ENCODE results near the gene PLCXD1. TPM values are rescaled to one million over a fixed set of nuclear protein-coding genes. Genes with fewer than 3 reads are reported as not detected.

Gene PLCXD1
- total RNA-seq, 1 experiment from 2014 or later = 60.9 TPM

GRCh38 chrX:338836-339400 is 57.7 kb downstream of the PLCXD1 start:
- no TSS peak for BruUV-seq (replicated peaks)
- no peak for DNase-seq (ENCODE audit: low spot score)
- TF ChIP-seq EZH2 (IDR thresholded peaks at IDR 0.05; ENCODE audit: borderline replicate concordance, low read depth, low read length, poor library complexity, severe bottlenecking) = no peak
- TF ChIP-seq, protein P1, sequence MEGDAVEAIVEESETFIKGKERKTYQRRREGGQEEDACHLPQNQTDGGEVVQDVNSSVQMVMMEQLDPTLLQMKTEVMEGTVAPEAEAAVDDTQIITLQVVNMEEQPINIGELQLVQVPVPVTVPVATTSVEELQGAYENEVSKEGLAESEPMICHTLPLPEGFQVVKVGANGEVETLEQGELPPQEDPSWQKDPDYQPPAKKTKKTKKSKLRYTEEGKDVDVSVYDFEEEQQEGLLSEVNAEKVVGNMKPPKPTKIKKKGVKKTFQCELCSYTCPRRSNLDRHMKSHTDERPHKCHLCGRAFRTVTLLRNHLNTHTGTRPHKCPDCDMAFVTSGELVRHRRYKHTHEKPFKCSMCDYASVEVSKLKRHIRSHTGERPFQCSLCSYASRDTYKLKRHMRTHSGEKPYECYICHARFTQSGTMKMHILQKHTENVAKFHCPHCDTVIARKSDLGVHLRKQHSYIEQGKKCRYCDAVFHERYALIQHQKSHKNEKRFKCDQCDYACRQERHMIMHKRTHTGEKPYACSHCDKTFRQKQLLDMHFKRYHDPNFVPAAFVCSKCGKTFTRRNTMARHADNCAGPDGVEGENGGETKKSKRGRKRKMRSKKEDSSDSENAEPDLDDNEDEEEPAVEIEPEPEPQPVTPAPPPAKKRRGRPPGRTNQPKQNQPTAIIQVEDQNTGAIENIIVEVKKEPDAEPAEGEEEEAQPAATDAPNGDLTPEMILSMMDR (conservative IDR thresholded peaks at IDR 0.05; ENCODE audit: low read depth, low read length) = no peak

GRCh38 chrX:340121-340520 is 58.9 kb downstream of the PLCXD1 start:
- H3K27ac ChIP-seq (ENCODE audit: low read depth, low read length, poor library complexity, severe bottlenecking) = no peak overlapping the region
- H3K36me3 ChIP-seq (ENCODE audit: insufficient read depth, low read length, poor library complexity, severe bottlenecking) = no peaks in the 10 kb centered on the region
- no peak for DNase-seq (ENCODE audit: low spot score)
- intact Hi-C loops (cut with micrococcal nuclease; ENCODE audit: unreplicated experiment) = no loop called here
- TF ChIP-seq, protein P1 (conservative IDR thresholded peaks at IDR 0.05; ENCODE audit: low read depth, low read length) = no peak
- TF ChIP-seq EZH2 (IDR thresholded peaks at IDR 0.05; ENCODE audit: borderline replicate concordance, low read depth, low read length, poor library complexity, severe bottlenecking) = no peak
- POLR2A ChIA-PET (ENCODE audit: low non-redundant PET) = no interaction called here
- H3K4me1 ChIP-seq (ENCODE audit: insufficient read depth, low read length, poor library complexity, severe bottlenecking) = no peaks in the 10 kb centered on the region
- no peak overlapping the region for H3K4me3 ChIP-seq (ENCODE audit: low read depth, low read length, poor library complexity, severe bottlenecking)
- H3K27me3 ChIP-seq (replicated peaks; ENCODE audit: insufficient read depth, low read depth, low read length, poor library complexity) = no peaks in the 10 kb centered on the region
- CTCF ChIA-PET = no interaction called here
- H3K9me3 ChIP-seq (ENCODE audit: low read depth, low read length, poor library complexity, severe bottlenecking) = no peaks in the 10 kb centered on the region
- BruUV-seq (replicated peaks) = no TSS peak

More at GRCh38 chrX:338836-339400, 57.7 kb downstream of the PLCXD1 start:
- H3K4me3 ChIP-seq (ENCODE audit: low read depth, low read length, poor library complexity, severe bottlenecking) = no peak overlapping the region
- no peaks in the 10 kb centered on the region for H3K36me3 ChIP-seq (ENCODE audit: insufficient read depth, low read length, poor library complexity, severe bottlenecking)
- no peaks in the 10 kb centered on the region for H3K9me3 ChIP-seq (ENCODE audit: low read depth, low read length, poor library complexity, severe bottlenecking)
- intact Hi-C loops (cut with micrococcal nuclease; ENCODE audit: unreplicated experiment) = no loop called here
- no peaks in the 10 kb centered on the region for H3K27me3 ChIP-seq (replicated peaks; ENCODE audit: insufficient read depth, low read depth, low read length, poor library complexity)
- ChIA-PET CTCF (no interaction called here), POLR2A (ENCODE audit: low non-redundant PET) (no interaction called here)
- H3K4me1 ChIP-seq (ENCODE audit: insufficient read depth, low read length, poor library complexity, severe bottlenecking) = no peaks in the 10 kb centered on the region
- H3K27ac ChIP-seq (ENCODE audit: low read depth, low read length, poor library complexity, severe bottlenecking) = no peak overlapping the region

DNA sequence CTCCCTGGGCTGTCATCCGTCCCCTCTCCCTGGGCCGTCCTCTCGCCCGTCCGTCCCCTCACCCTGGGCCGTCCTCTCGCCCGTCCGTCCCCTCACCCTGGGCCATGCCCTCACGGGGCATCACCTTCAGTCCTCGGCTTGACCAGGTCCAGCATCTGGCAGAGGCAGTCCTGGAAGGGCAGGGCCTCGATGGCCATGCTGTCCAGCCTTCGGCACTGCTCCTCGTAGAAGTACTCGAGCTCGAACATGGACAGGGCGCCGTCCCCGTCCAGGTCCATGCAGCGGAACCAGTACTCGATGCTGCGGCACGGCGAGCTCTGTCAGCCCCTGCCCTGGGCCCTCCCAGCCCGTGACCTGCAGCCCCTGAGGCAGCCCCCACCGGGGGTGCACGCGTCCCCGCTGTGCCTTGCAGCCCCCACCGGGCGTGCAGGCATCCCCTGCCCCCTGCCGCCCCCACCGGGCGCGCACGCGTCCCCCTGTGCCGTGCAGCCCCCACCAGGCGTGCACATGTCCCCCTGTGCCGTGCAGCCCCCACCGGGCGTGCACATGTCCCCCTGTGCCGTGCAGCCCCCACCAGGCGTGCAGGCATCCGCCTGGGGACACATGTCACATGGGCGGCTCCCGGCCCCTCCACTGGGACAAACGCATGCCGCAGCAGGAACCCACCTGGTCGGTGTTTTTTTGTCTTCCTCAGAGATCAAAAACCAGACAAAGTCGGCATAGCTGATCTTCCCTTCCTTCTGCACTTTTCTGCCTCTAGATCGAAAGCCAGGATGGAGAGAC is 59.7 kb downstream of the PLCXD1 start:
- intact Hi-C loops (cut with micrococcal nuclease; ENCODE audit: unreplicated experiment) = no loop called here
- Histone ChIP-seq H3K4me1 (ENCODE audit: insufficient read depth, low read length, poor library complexity, severe bottlenecking) (no peaks in the 10 kb centered on the region), H3K27me3 (replicated peaks; ENCODE audit: insufficient read depth, low read depth, low read length, poor library complexity) (no peaks in the 10 kb centered on the region), H3K9me3 (ENCODE audit: low read depth, low read length, poor library complexity, severe bottlenecking) (no peaks in the 10 kb centered on the region), H3K36me3 (ENCODE audit: insufficient read depth, low read length, poor library complexity, severe bottlenecking) (no peaks in the 10 kb centered on the region), H3K27ac (ENCODE audit: low read depth, low read length, poor library complexity, severe bottlenecking) (no peak overlapping the region), H3K4me3 (ENCODE audit: low read depth, low read length, poor library complexity, severe bottlenecking) (no peak overlapping the region)
- POLR2A ChIA-PET (ENCODE audit: low non-redundant PET) = no interaction called here
- no peak for DNase-seq (ENCODE audit: low spot score)
- TF ChIP-seq, protein P1 (conservative IDR thresholded peaks at IDR 0.05; ENCODE audit: low read depth, low read length) = no peak
- no peak for TF ChIP-seq EZH2 (IDR thresholded peaks at IDR 0.05; ENCODE audit: borderline replicate concordance, low read depth, low read length, poor library complexity, severe bottlenecking)
- CTCF ChIA-PET = no interaction called here
- BruUV-seq (replicated peaks) = no TSS peak
